HG03103 (cell line): ENCODE data around the gene GAGE12E.
"Not testable (repeated sequence)": the region's sequence is repeated elsewhere in the genome, so short reads cannot be mapped to it uniquely, and the experiment has no call there.

ENCODE experiments used
- ATAC-seq: cut with Tn5 transposase; IDR thresholded peaks from one replicate; pipeline ENCODE4 v1.9.1; 2021; ENCODE audit warnings: low read depth; ENCODE audit not compliant: unreplicated experiment

GAGE12E gene

GRCh38 chrX:49550989-49551388 lies at the start of gene GAGE12E:
Gene GAGE12E, plus strand, starts transcription at chrX:49551289. Its CDS starts 1,155 bp downstream, at chrX:49552444.
- not testable (repeated sequence) for ATAC-seq

GRCh38 chrX:49531877-49532276 lies 19.2 kb upstream of the GAGE12E start, which contains the start of gene GAGE12C:
Gene GAGE12C, plus strand, starts transcription at chrX:49532177. Its CDS starts 1,155 bp downstream, at chrX:49533332.
- not testable (repeated sequence) for ATAC-seq

GRCh38 chrX:49541433-49541832 lies 9.7 kb upstream of the GAGE12E start, which contains the start of gene GAGE12D:
Gene GAGE12D, plus strand, starts transcription at chrX:49541733. Its CDS starts 1,155 bp downstream, at chrX:49542888.
- not testable (repeated sequence) for ATAC-seq

GRCh38 chrX:49560542-49560941 lies 9.5 kb downstream of the GAGE12E start, which contains the start of gene GAGE12F:
Gene GAGE12F, plus strand, starts transcription at chrX:49560842. Its CDS starts 1,155 bp downstream, at chrX:49561997.
- not testable (repeated sequence) for ATAC-seq

- ATAC-seq, result not testable (repeated sequence)
Observed at GRCh38 chrX:49568728-49569127, 17.6 kb downstream of the GAGE12E start.

- not testable (repeated sequence) for ATAC-seq
Observed at GRCh38 chrX:49569152-49569551, 18.1 kb downstream of the GAGE12E start.

- not testable (repeated sequence) for ATAC-seq
Observed at GRCh38 chrX:49570100-49570499, 19.0 kb downstream of the GAGE12E start, which contains the start of gene GAGE12G. Gene GAGE12G, plus strand, starts transcription at chrX:49570400. Its CDS starts 1,155 bp downstream, at chrX:49571555.

- not testable (repeated sequence) for ATAC-seq
Observed at GRCh38 chrX:49579649-49580048, 28.6 kb downstream of the GAGE12E start, which contains the start of gene GAGE12H. Gene GAGE12H, plus strand, starts transcription at chrX:49579949. Its CDS starts 1,155 bp downstream, at chrX:49581104.

- not testable (repeated sequence) for ATAC-seq
Observed at GRCh38 chrX:49589196-49589595, 38.1 kb downstream of the GAGE12E start, which contains the start of gene GAGE2A. Gene GAGE2A, plus strand, starts transcription at chrX:49589496. Its CDS starts 1,155 bp downstream, at chrX:49590651.

GRCh38 chrX:49589769-49590478 lies 38.8 kb downstream of the GAGE12E start:
- not testable (repeated sequence) for ATAC-seq

GRCh38 chrX:49590488-49590887 lies 39.4 kb downstream of the GAGE12E start:
- ATAC-seq, result not testable (repeated sequence)

GRCh38 chrX:49598720-49599119 lies 47.6 kb downstream of the GAGE12E start, which contains the start of gene GAGE1:
Gene GAGE1, plus strand, starts transcription at chrX:49599020. Its CDS starts 1,155 bp downstream, at chrX:49600175.
- ATAC-seq, result not testable (repeated sequence)
